HEK293 (cell line): Measurements from ENCODE around the gene DAAM1.
A peak's percentile ranks its signal among the peaks of the same experiment; 100 is the strongest.

ENCODE experiments used
- CTCF ChIA-PET: fragments of 350-600 bp; formaldehyde crosslinking; extraction: SDS; loops from one replicate; lab custom pipeline; 2021; ENCODE audit warnings: antibody characterized with exemption; lab: Yijun Ruan, JAX
- POLR2A ChIA-PET: fragments of 300-600 bp; formaldehyde crosslinking; extraction: SDS; loops from one replicate; lab custom pipeline; 2020; ENCODE audit warnings: antibody characterized with exemption, inconsistent platforms; lab: Yijun Ruan, JAX
- H3K27ac ChIP-seq: fragments of 200-500 bp; sonication (Bioruptor generic); 2 replicates; pipeline ENCODE4 v1.5.1; 2014; ENCODE audit warnings: low read depth, low read length, control low read depth, inconsistent platforms; ENCODE audit errors: extremely low read depth
- H3K36me3 ChIP-seq, 2 experiments: fragments of 200-500 bp in 1 of 2; sonication (Bioruptor generic) in 1 of 2; 1 replicate in 1 of 2; 2 replicates in 1 of 2; pipeline ENCODE4 v1.5.1; 2014 to 2017; ENCODE audit warnings: inconsistent platforms in 2 of 2, low read length in 2 of 2; ENCODE audit not compliant: control insufficient read depth in 2 of 2, insufficient read depth in 1 of 2
- H3K4me1 ChIP-seq: fragments of 200-500 bp; sonication (Bioruptor generic); 2 replicates; pipeline ENCODE4 v1.5.1; 2014; ENCODE audit warnings: mild to moderate bottlenecking, low read length, inconsistent platforms; ENCODE audit not compliant: control insufficient read depth, insufficient read depth
- H3K4me3 ChIP-seq: 2 replicates; pipeline ENCODE4 v1.5.1; 2011; ENCODE audit warnings: low read depth, mild to moderate bottlenecking, control low read depth, low read length, moderate library complexity
- H3K9me3 ChIP-seq: fragments of 200-500 bp; sonication (Bioruptor generic); 2 replicates; pipeline ENCODE4 v1.5.1; 2014; ENCODE audit warnings: low read depth, low read length, inconsistent platforms; ENCODE audit not compliant: control insufficient read depth, insufficient read depth
- EGR2 ChIP-seq: fragments of 450-650 bp; formaldehyde crosslinking; IDR thresholded peaks from 2 replicates; pipeline ENCODE4 v1.5.1; 2016; ENCODE audit warnings: low read depth, missing biosample characterization, missing genetic modification characterization
- GFI1B ChIP-seq: fragments of 450-650 bp; formaldehyde crosslinking; IDR thresholded peaks from 2 replicates; pipeline ENCODE4 v1.5.1; 2016; ENCODE audit warnings: missing biosample characterization, missing genetic modification characterization
- GLI2 ChIP-seq: fragments of 450-650 bp; formaldehyde crosslinking; IDR thresholded peaks from 2 replicates; pipeline ENCODE4; 2017; ENCODE audit warnings: missing biosample characterization, missing genetic modification characterization, low read depth, borderline replicate concordance
- GLIS1 ChIP-seq: fragments of 450-650 bp; formaldehyde crosslinking; IDR thresholded peaks from 2 replicates; pipeline ENCODE4 v1.5.1; 2016; ENCODE audit warnings: missing biosample characterization, missing genetic modification characterization
- OSR2 ChIP-seq: fragments of 450-650 bp; formaldehyde crosslinking; IDR thresholded peaks from 2 replicates; pipeline ENCODE4 v1.5.1; 2016; ENCODE audit warnings: missing biosample characterization, missing genetic modification characterization
- SP7 ChIP-seq: fragments of 450-650 bp; formaldehyde crosslinking; IDR thresholded peaks from 2 replicates; pipeline ENCODE4 v1.5.1; 2016; ENCODE audit warnings: missing biosample characterization, missing genetic modification characterization
- WT1 ChIP-seq: fragments of 450-650 bp; formaldehyde crosslinking; IDR thresholded peaks from 2 replicates; pipeline ENCODE4 v1.5.1; 2016; ENCODE audit warnings: missing biosample characterization, missing genetic modification characterization
- ZBTB10 ChIP-seq: fragments of 450-650 bp; formaldehyde crosslinking; IDR thresholded peaks from 2 replicates; pipeline ENCODE4 v1.5.1; 2016; ENCODE audit warnings: missing biosample characterization, missing genetic modification characterization
- ZEB2 ChIP-seq: fragments of 450-650 bp; formaldehyde crosslinking; IDR thresholded peaks from 2 replicates; pipeline ENCODE4 v1.5.1; 2016; ENCODE audit warnings: missing biosample characterization, missing genetic modification characterization
- ZIC2 ChIP-seq: fragments of 450-650 bp; formaldehyde crosslinking; IDR thresholded peaks from 2 replicates; pipeline ENCODE4 v1.5.1; 2016; ENCODE audit warnings: missing biosample characterization, missing genetic modification characterization
- ZNF140 ChIP-seq: fragments of 450-650 bp; formaldehyde crosslinking; IDR thresholded peaks from 2 replicates; pipeline ENCODE4 v1.5.1; 2016; ENCODE audit warnings: missing biosample characterization, missing genetic modification characterization
- ZNF174 ChIP-seq: fragments of 450-650 bp; formaldehyde crosslinking; IDR thresholded peaks from 2 replicates; pipeline ENCODE4 v1.5.0; 2017; ENCODE audit warnings: missing biosample characterization, mild to moderate bottlenecking, missing genetic modification characterization
- ZNF24 ChIP-seq: fragments of 450-650 bp; formaldehyde crosslinking; IDR thresholded peaks from 2 replicates; pipeline ENCODE4 v1.5.1; 2016; ENCODE audit warnings: missing biosample characterization, missing genetic modification characterization
- ZNF350 ChIP-seq: fragments of 450-650 bp; formaldehyde crosslinking; IDR thresholded peaks from 2 replicates; pipeline ENCODE4 v1.5.0; 2017; ENCODE audit warnings: missing biosample characterization, mild to moderate bottlenecking, missing genetic modification characterization
- ZNF416 ChIP-seq: fragments of 450-650 bp; formaldehyde crosslinking; IDR thresholded peaks from 2 replicates; pipeline ENCODE4 v1.5.1; 2016; ENCODE audit warnings: missing biosample characterization, missing genetic modification characterization
- ZNF423 ChIP-seq: fragments of 450-650 bp; formaldehyde crosslinking; IDR thresholded peaks from 2 replicates; pipeline ENCODE4 v1.5.1; 2016; ENCODE audit warnings: missing biosample characterization, missing genetic modification characterization
- ZNF629 ChIP-seq: fragments of 450-650 bp; formaldehyde crosslinking; IDR thresholded peaks from 2 replicates; pipeline ENCODE4 v1.5.1; 2017; ENCODE audit warnings: missing biosample characterization, missing genetic modification characterization
- ZNF692 ChIP-seq: fragments of 450-650 bp; formaldehyde crosslinking; IDR thresholded peaks from 2 replicates; pipeline ENCODE4 v1.5.1; 2016; ENCODE audit warnings: missing biosample characterization, missing genetic modification characterization
- ZNF791 ChIP-seq: fragments of 450-650 bp; formaldehyde crosslinking; IDR thresholded peaks from 2 replicates; pipeline ENCODE4 v1.5.1; 2016; ENCODE audit warnings: missing biosample characterization, missing genetic modification characterization
- ZNF830 ChIP-seq: fragments of 450-650 bp; IDR thresholded peaks from 2 replicates; pipeline ENCODE4 v1.5.0; 2018; ENCODE audit warnings: missing biosample characterization, missing genetic modification characterization, low read depth, mild to moderate bottlenecking, moderate library complexity
- TF ChIP-seq, protein P1 (sequence below): fragments of 450-650 bp; formaldehyde crosslinking; IDR thresholded peaks from 2 replicates; pipeline ENCODE4; 2016; ENCODE audit warnings: missing biosample characterization, missing genetic modification characterization
- TF ChIP-seq, protein P2 (sequence below): fragments of 450-650 bp; formaldehyde crosslinking; IDR thresholded peaks from 2 replicates; pipeline ENCODE4 v1.5.1; 2016; ENCODE audit warnings: missing biosample characterization, missing genetic modification characterization
- TF ChIP-seq, protein P3 (sequence below): fragments of 450-650 bp; formaldehyde crosslinking; IDR thresholded peaks from 2 replicates; pipeline ENCODE4 v1.5.1; 2017; ENCODE audit warnings: missing biosample characterization, missing genetic modification characterization
- TF ChIP-seq, protein P4 (sequence below): fragments of 450-650 bp; formaldehyde crosslinking; conservative IDR thresholded peaks from 2 replicates; pipeline ENCODE4 v1.5.1; 2016; ENCODE audit warnings: low read depth, missing biosample characterization, missing genetic modification characterization

DAAM1 gene

GRCh38 chr14:59247801-59248584 lies 59.5 kb downstream of the DAAM1 start:
- no peak overlapping the region for H3K4me3 ChIP-seq
- peaks cover 14% of the 10 kb centered on the region; the same call in 1 of the 2 replicates for H3K4me1 ChIP-seq
- POLR2A ChIA-PET: interaction anchor here (1.4 kb wide), 1 partner anchor 59 kb away, joined by 3 read pairs; no protein-coding TSS in a partner anchor
- H3K27ac ChIP-seq: no peak overlapping the region
- CTCF ChIA-PET: interaction anchor here (0.6 kb wide), 1 partner anchor 17 kb away, joined by 3 read pairs; no protein-coding TSS in a partner anchor
- H3K36me3 ChIP-seq: no peaks in the 10 kb centered on the region
- H3K9me3 ChIP-seq: no peaks in the 10 kb centered on the region
- TF ChIP-seq EGR2 (tag by site-specific recombination) (no peak), ZNF24 (tag by site-specific recombination) (no peak), OSR2 (peak; percentile 55), ZNF174 (tag by site-specific recombination) (no peak), GFI1B (tag by site-specific recombination) (no peak), ZEB2 (tag by site-specific recombination) (0 out of 2 replicates have a peak, but pooled peaks have one; percentile 18), ZBTB10 (tag by site-specific recombination) (no peak), WT1 (tag by site-specific recombination) (peak; percentile 57; the same call in 1 of the 2 replicates), ZNF830 (no peak), ZNF629 (tag by site-specific recombination) (0 out of 2 replicates have a peak, but pooled peaks have one; percentile 12), ZNF692 (tag by site-specific recombination) (no peak), ZNF423 (tag by site-specific recombination) (no peak), ZNF350 (tag by site-specific recombination) (no peak), ZIC2 (0 out of 2 replicates have a peak, but pooled peaks have one; percentile 18), ZNF791 (tag by site-specific recombination) (no peak), GLIS1 (peak; percentile 59), SP7 (tag by site-specific recombination) (peak; percentile 93), ZNF140 (tag by site-specific recombination) (no peak), GLI2 (tag by site-specific recombination) (peak; percentile 32; the same call in 1 of the 2 replicates), ZNF416 (tag by site-specific recombination) (no peak)
- TF ChIP-seq, protein P1, sequence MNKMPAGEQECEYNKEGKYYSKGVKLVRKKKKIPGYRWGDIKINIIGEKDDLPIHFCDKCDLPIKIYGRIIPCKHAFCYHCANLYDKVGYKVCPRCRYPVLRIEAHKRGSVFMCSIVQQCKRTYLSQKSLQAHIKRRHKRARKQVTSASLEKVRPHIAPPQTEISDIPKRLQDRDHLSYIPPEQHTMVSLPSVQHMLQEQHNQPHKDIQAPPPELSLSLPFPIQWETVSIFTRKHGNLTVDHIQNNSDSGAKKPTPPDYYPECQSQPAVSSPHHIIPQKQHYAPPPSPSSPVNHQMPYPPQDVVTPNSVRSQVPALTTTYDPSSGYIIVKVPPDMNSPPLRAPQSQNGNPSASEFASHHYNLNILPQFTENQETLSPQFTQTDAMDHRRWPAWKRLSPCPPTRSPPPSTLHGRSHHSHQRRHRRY: no peak
- TF ChIP-seq, protein P2, sequence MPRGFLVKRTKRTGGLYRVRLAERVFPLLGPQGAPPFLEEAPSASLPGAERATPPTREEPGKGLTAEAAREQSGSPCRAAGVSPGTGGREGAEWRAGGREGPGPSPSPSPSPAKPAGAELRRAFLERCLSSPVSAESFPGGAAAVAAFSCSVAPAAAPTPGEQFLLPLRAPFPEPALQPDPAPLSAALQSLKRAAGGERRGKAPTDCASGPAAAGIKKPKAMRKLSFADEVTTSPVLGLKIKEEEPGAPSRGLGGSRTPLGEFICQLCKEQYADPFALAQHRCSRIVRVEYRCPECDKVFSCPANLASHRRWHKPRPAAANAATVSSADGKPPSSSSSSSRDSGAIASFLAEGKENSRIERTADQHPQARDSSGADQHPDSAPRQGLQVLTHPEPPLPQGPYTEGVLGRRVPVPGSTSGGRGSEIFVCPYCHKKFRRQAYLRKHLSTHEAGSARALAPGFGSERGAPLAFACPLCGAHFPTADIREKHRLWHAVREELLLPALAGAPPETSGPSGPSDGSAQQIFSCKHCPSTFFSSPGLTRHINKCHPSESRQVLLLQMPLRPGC: 0 out of 2 replicates have a peak, but pooled peaks have one; percentile 40
- TF ChIP-seq, protein P3, sequence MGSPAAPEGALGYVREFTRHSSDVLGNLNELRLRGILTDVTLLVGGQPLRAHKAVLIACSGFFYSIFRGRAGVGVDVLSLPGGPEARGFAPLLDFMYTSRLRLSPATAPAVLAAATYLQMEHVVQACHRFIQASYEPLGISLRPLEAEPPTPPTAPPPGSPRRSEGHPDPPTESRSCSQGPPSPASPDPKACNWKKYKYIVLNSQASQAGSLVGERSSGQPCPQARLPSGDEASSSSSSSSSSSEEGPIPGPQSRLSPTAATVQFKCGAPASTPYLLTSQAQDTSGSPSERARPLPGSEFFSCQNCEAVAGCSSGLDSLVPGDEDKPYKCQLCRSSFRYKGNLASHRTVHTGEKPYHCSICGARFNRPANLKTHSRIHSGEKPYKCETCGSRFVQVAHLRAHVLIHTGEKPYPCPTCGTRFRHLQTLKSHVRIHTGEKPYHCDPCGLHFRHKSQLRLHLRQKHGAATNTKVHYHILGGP (tag by site-specific recombination): no peak
- TF ChIP-seq, protein P4, sequence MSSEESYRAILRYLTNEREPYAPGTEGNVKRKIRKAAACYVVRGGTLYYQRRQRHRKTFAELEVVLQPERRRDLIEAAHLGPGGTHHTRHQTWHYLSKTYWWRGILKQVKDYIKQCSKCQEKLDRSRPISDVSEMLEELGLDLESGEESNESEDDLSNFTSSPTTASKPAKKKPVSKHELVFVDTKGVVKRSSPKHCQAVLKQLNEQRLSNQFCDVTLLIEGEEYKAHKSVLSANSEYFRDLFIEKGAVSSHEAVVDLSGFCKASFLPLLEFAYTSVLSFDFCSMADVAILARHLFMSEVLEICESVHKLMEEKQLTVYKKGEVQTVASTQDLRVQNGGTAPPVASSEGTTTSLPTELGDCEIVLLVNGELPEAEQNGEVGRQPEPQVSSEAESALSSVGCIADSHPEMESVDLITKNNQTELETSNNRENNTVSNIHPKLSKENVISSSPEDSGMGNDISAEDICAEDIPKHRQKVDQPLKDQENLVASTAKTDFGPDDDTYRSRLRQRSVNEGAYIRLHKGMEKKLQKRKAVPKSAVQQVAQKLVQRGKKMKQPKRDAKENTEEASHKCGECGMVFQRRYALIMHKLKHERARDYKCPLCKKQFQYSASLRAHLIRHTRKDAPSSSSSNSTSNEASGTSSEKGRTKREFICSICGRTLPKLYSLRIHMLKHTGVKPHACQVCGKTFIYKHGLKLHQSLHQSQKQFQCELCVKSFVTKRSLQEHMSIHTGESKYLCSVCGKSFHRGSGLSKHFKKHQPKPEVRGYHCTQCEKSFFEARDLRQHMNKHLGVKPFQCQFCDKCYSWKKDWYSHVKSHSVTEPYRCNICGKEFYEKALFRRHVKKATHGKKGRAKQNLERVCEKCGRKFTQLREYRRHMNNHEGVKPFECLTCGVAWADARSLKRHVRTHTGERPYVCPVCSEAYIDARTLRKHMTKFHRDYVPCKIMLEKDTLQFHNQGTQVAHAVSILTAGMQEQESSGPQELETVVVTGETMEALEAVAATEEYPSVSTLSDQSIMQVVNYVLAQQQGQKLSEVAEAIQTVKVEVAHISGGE (tag by site-specific recombination): no peak
